ENCODE data around the gene UBTD2.
A peak's percentile ranks its signal among the peaks of the same experiment; 100 is the strongest.
"Not testable (repeated sequence)": the region's sequence is repeated elsewhere in the genome, so short reads cannot be mapped to it uniquely, and the experiment has no call there.

Gene UBTD2

GRCh38 chr5:172245046-172245445 lies 38.5 kb downstream of the UBTD2 start:
- peak; percentile 21 for DNase-seq

- DNase-seq = no peak
Measured at GRCh38 chr5:172243302-172243701, 40.3 kb downstream of the UBTD2 start.

GRCh38 chr5:172238334-172238733 lies 45.2 kb downstream of the UBTD2 start:
- no peak for DNase-seq

GRCh38 chr5:172235827-172236736 lies 47.5 kb downstream of the UBTD2 start:
- DNase-seq = no peak

GRCh38 chr5:172235132-172235780 lies 48.3 kb downstream of the UBTD2 start:
- no peak for DNase-seq

- DNase-seq = no peak
Measured at GRCh38 chr5:172234031-172234430, 49.5 kb downstream of the UBTD2 start.

GRCh38 chr5:172229904-172230303 lies 53.7 kb downstream of the UBTD2 start:
- DNase-seq = no peak

- DNase-seq = peak; percentile 14
Measured at GRCh38 chr5:172224996-172225395, 58.6 kb downstream of the UBTD2 start.

GRCh38 chr5:172223901-172224873 lies 59.4 kb downstream of the UBTD2 start:
- no peak for DNase-seq

- no peak for DNase-seq
Measured at GRCh38 chr5:172219296-172219695, 64.3 kb downstream of the UBTD2 start.

- no peak for DNase-seq
Measured at GRCh38 chr5:172216345-172216744, 67.2 kb downstream of the UBTD2 start.

- DNase-seq = no peak
Measured at GRCh38 chr5:172213126-172213525, 70.4 kb downstream of the UBTD2 start.

- no peak for DNase-seq
Measured at GRCh38 chr5:172211676-172212075, 71.9 kb downstream of the UBTD2 start.

GRCh38 chr5:172209714-172210113 lies 73.8 kb downstream of the UBTD2 start:
- DNase-seq = no peak

GRCh38 chr5:172207511-172207910 lies 76.1 kb downstream of the UBTD2 start:
- no peak for DNase-seq

- not testable (repeated sequence) for DNase-seq
Measured at GRCh38 chr5:172205984-172206383, 77.6 kb downstream of the UBTD2 start.

- DNase-seq = no peak
Measured at GRCh38 chr5:172200476-172200875, 83.1 kb downstream of the UBTD2 start.

- no peak for DNase-seq
Measured at GRCh38 chr5:172199446-172199845, 84.1 kb downstream of the UBTD2 start.

- not testable (repeated sequence) for DNase-seq
Measured at GRCh38 chr5:172197775-172198174, 85.8 kb downstream of the UBTD2 start.

- no peak for DNase-seq
Measured at GRCh38 chr5:172194985-172195774, 88.4 kb downstream of the UBTD2 start.

GRCh38 chr5:172193872-172194271 lies 89.7 kb downstream of the UBTD2 start, which contains the start of gene EFCAB9:
Gene EFCAB9 (plus strand): TSS chr5:172194172. CDS start chr5:172194173, 1 bp downstream.
- DNase-seq = no peak

GRCh38 chr5:172189693-172190296 lies 93.8 kb downstream of the UBTD2 start:
- no peak for DNase-seq

Data from NCI-H1694 treated with DMSO at 0.1 percent for 48 hours (cell line).